Testis (tissue), 3 donors: ENCODE data around the gene ATP10A. TPM values are rescaled to one million over a fixed set of nuclear protein-coding genes. Genes with fewer than 3 reads are reported as not detected.

Source experiments
- DNase-seq: peaks from one replicate; pipeline ENCODE4 v3.0.0-alpha.2; 2019
- H3K27ac ChIP-seq, 2 donors: fragments of 200-600 bp; sonication (generic); one replicate each; pipeline ENCODE4 v1.5.1; 2019
- H3K27me3 ChIP-seq: fragments of 200-600 bp; sonication (generic); one replicate; pipeline ENCODE4 v1.5.1; 2019
- H3K36me3 ChIP-seq: fragments of 200-600 bp; sonication (generic); one replicate; pipeline ENCODE4 v1.5.1; 2017; ENCODE audit warnings: low read depth; ENCODE audit errors: missing control alignments
- H3K4me1 ChIP-seq: fragments of 200-600 bp; sonication (generic); one replicate; pipeline ENCODE4 v1.5.1; 2019
- H3K4me3 ChIP-seq, 2 donors: fragments of 200-600 bp; sonication (generic); one replicate each; pipeline ENCODE4 v1.5.1; 2017 to 2019
- H3K9me3 ChIP-seq: fragments of 200-600 bp; sonication (generic); one replicate; pipeline ENCODE4 v1.5.1; 2017
- CTCF ChIP-seq, 3 experiments: fragments of 450-650 bp in 2 of 3; fragments of 200-600 bp in 1 of 3; sonication (generic) in 1 of 3; IDR thresholded peaks; one replicate each; pipeline ENCODE4 v1.5.1; 2016 to 2019; ENCODE audit warnings: antibody characterized with exemption in 3 of 3, mild to moderate bottlenecking in 2 of 3, moderate library complexity in 1 of 3
- POLR2A ChIP-seq: fragments of 450-650 bp; IDR thresholded peaks from one replicate; pipeline ENCODE4 v1.6.1; 2017; ENCODE audit warnings: antibody characterized with exemption, mild to moderate bottlenecking, moderate library complexity
- WGBS, 2 donors: methylation state at CpG; one replicate each; pipeline ENCODE4 v1.1.5; 2018; 5-methylcytosine and 5-hydroxymethylcytosine counted together
- intact Hi-C: fragments of 100-400 bp; cut with DNase I; formaldehyde crosslinking; loops from one replicate; pipeline ENCODE4 v1.15.1; 2023; ENCODE audit warnings: low total_unique reads
- polyA plus RNA-seq: library from polyadenylated mRNA; stranded (reverse); fragments of 350-450 nt; fragmentation: Illumina TruSeq; extraction: RNeasy Lipid Tissue Mini Kit (QIAGEN cat#74804); gene quantifications from one replicate; pipeline ENCODE4 v1.2.3, GENCODE V29; 2014; ENCODE audit warnings: low read depth, low replicate concordance; ENCODE audit not compliant: insufficient read depth
- total RNA-seq, 2 donors: library from RNA; depleted of rRNA; stranded (reverse); fragments of >200 nt; gene quantifications; one replicate each; pipeline ENCODE4 v1.2.3, GENCODE V29; 2016

ATP10A gene
- total and polyA plus RNA-seq, 3 donors from 2014 or later, result 13.6 to 26.5 (median 22.8) TPM

GRCh38 chr15:25848784-25849156, 14.4 kb downstream of the ATP10A start:
- 74 to 85% methylated on average over 5 of the region's 5 CpGs for WGBS, 2 donors
- no peak overlapping the region for H3K4me3 ChIP-seq

GRCh38 chr15:25848325-25848724, 14.8 kb downstream of the ATP10A start:
- Histone ChIP-seq H3K4me1 (peaks cover 15% of the 10 kb centered on the region), H3K27ac (no peak overlapping the region), H3K36me3 (no peaks in the 10 kb centered on the region), H3K9me3 (no peaks in the 10 kb centered on the region), H3K27me3 (no peaks in the 10 kb centered on the region), H3K4me3 (no peak overlapping the region)
- intact Hi-C loops, result loop anchor here (5.0 kb wide), 1 partner anchor 111 kb away; no protein-coding TSS in a partner anchor
- TF ChIP-seq CTCF (IDR thresholded peaks at IDR 0.05), result no peak
- TF ChIP-seq POLR2A, result no peak
- DNase-seq, result no peak
- 84 to 89% methylated on average over 8 of the region's 8 CpGs for WGBS, 2 donors

More at GRCh38 chr15:25848784-25849156, 14.4 kb downstream of the ATP10A start:
- Histone ChIP-seq H3K36me3 (no peaks in the 10 kb centered on the region), H3K27me3 (no peaks in the 10 kb centered on the region), H3K4me1 (peaks cover 16% of the 10 kb centered on the region), H3K27ac (no peak overlapping the region), H3K9me3 (no peaks in the 10 kb centered on the region)
- intact Hi-C loops, result loop anchor here (5.0 kb wide), 1 partner anchor 111 kb away; no protein-coding TSS in a partner anchor
- DNase-seq, result no peak
- no peak for TF ChIP-seq CTCF (IDR thresholded peaks at IDR 0.05)
- no peak for TF ChIP-seq POLR2A

- intact Hi-C loops, result loop anchor here (5.0 kb wide), 1 partner anchor 110 kb away; no protein-coding TSS in a partner anchor
- no peak for DNase-seq
Observed at GRCh38 chr15:25847051-25847450, 16.1 kb downstream of the ATP10A start.

GRCh38 chr15:25846377-25846776, 16.8 kb downstream of the ATP10A start:
- Histone ChIP-seq H3K27me3 (no peaks in the 10 kb centered on the region), H3K36me3 (no peaks in the 10 kb centered on the region), H3K27ac (no peak overlapping the region), H3K9me3 (no peaks in the 10 kb centered on the region), H3K4me1 (peaks cover 3% of the 10 kb centered on the region), H3K4me3 (no peak overlapping the region)
- whole genome bisulfite sequencing, 2 donors, result 77 to 84% methylated on average over 7 of the region's 7 CpGs
- DNase-seq, result no peak
- intact Hi-C loops, result loop anchor here (5.0 kb wide), 1 partner anchor 109 kb away; no protein-coding TSS in a partner anchor
- TF ChIP-seq POLR2A, result no peak

More at GRCh38 chr15:25847051-25847450, 16.1 kb downstream of the ATP10A start:
- peaks cover 3% of the 10 kb centered on the region for H3K4me1 ChIP-seq
- no peaks in the 10 kb centered on the region for H3K36me3 ChIP-seq
- WGBS, 2 donors, result 72 to 79% methylated on average over 2 of the region's 2 CpGs
- no peak overlapping the region for H3K27ac ChIP-seq
- no peak overlapping the region for H3K4me3 ChIP-seq
- H3K27me3 ChIP-seq, result no peaks in the 10 kb centered on the region
- TF ChIP-seq POLR2A (no peak), CTCF (IDR thresholded peaks at IDR 0.05) (no peak)
- H3K9me3 ChIP-seq, result no peaks in the 10 kb centered on the region

- Histone ChIP-seq H3K27me3 (no peaks in the 10 kb centered on the region), H3K36me3 (no peaks in the 10 kb centered on the region), H3K4me1 (peaks cover 3% of the 10 kb centered on the region), H3K27ac (no peak overlapping the region), H3K4me3 (no peak overlapping the region), H3K9me3 (no peaks in the 10 kb centered on the region)
- WGBS, 2 donors, result 86% methylated on average over 12 to 14 of the region's 14 CpGs
- TF ChIP-seq CTCF (IDR thresholded peaks at IDR 0.05), result no peak
- TF ChIP-seq POLR2A, result no peak
- intact Hi-C loops, result loop anchor here (5.0 kb wide), 1 partner anchor 108 kb away; no protein-coding TSS in a partner anchor
- DNase-seq, result no peak
Observed at GRCh38 chr15:25844981-25845680, 18.0 kb downstream of the ATP10A start.
